Naive thymus-derived CD4-positive, alpha-beta T cell (primary cell): Measurements from ENCODE around the gene VWF. TPM values are rescaled to one million over a fixed set of nuclear protein-coding genes. Genes with fewer than 3 reads are reported as not detected.
A peak's percentile ranks its signal among the peaks of the same experiment; 100 is the strongest.
"Not testable (repeated sequence)": the region's sequence is repeated elsewhere in the genome, so short reads cannot be mapped to it uniquely, and the experiment has no call there.

Experiments used
- ATAC-seq: fragments of 150-1000 bp; cut with Tn5 transposase; 2 replicates; pipeline ENCODE4 v1.10.0; 2021; ENCODE audit warnings: mild to moderate bottlenecking, moderate library complexity
- CTCF ChIA-PET: fragments of 350-600 bp; sonication (Branson Sonifier 250); formaldehyde crosslinking; loops from one replicate; lab custom pipeline; 2021; ENCODE audit warnings: antibody characterized with exemption; lab: Charles Lee
- POLR2A ChIA-PET: fragments of 350-600 bp; sonication (Branson Sonifier 250); formaldehyde crosslinking; loops from one replicate; lab custom pipeline; 2021; ENCODE audit warnings: antibody characterized with exemption, inconsistent platforms; lab: Charles Lee
- DNase-seq, 9 donors: peaks; one replicate each; pipeline versions ENCODE4 v3.0.0 to v3.0.0-alpha.2; 2020 to 2022; ENCODE audit warnings: mixed read lengths in 1 of 9
- H3K27ac ChIP-seq: one replicate; pipeline ENCODE4 v1.7.0; 2013; ENCODE audit warnings: mild to moderate bottlenecking, low read depth, low read length, moderate library complexity
- H3K27me3 ChIP-seq, 2 donors: one replicate each; pipeline ENCODE4 v1.7.0; 2013; ENCODE audit warnings: low read length in 2 of 2, mild to moderate bottlenecking in 2 of 2, moderate library complexity in 2 of 2; ENCODE audit not compliant: control insufficient read depth in 2 of 2, insufficient read depth in 2 of 2
- H3K36me3 ChIP-seq, 3 experiments: 1 replicate in 2 of 3; 2 replicates in 1 of 3; pipeline ENCODE4 v1.7.0; 2013; ENCODE audit warnings: low read length in 3 of 3, mild to moderate bottlenecking in 3 of 3, moderate library complexity in 1 of 3; ENCODE audit not compliant: insufficient read depth in 3 of 3, control insufficient read depth in 2 of 3
- H3K4me1 ChIP-seq, 2 donors: one replicate each; pipeline ENCODE4 v1.7.0; 2013; ENCODE audit warnings: low read length in 2 of 2, mild to moderate bottlenecking in 2 of 2, moderate library complexity in 1 of 2; ENCODE audit not compliant: control insufficient read depth in 2 of 2, insufficient read depth in 2 of 2
- H3K4me3 ChIP-seq: 2 replicates; pipeline ENCODE4 v1.7.0; 2013; ENCODE audit warnings: mild to moderate bottlenecking, low read length
- H3K9me3 ChIP-seq, 3 experiments: 1 replicate in 2 of 3; 2 replicates in 1 of 3; pipeline ENCODE4 v1.7.0; 2013; ENCODE audit warnings: low read length in 3 of 3; ENCODE audit not compliant: control insufficient read depth in 2 of 3
- H3K27ac Mint-ChIP-seq, 9 donors: one replicate each; pipeline ENCODE4 v1.8.0; 2020 to 2022; ENCODE audit warnings: mixed read lengths in 9 of 9, mild to moderate bottlenecking in 8 of 9, moderate library complexity in 5 of 9, inconsistent platforms in 2 of 9
- H3K27me3 Mint-ChIP-seq, 5 donors: one replicate each; pipeline ENCODE4 v1.8.0; 2021 to 2022; ENCODE audit warnings: mixed read lengths in 5 of 5, mild to moderate bottlenecking in 1 of 5
- H3K36me3 Mint-ChIP-seq, 5 donors: one replicate each; pipeline ENCODE4 v1.8.0; 2020 to 2022; ENCODE audit warnings: mixed read lengths in 5 of 5, mild to moderate bottlenecking in 3 of 5, inconsistent platforms in 1 of 5
- H3K4me1 Mint-ChIP-seq, 7 donors: one replicate each; pipeline ENCODE4 v1.8.0; 2020 to 2022; ENCODE audit warnings: mixed read lengths in 7 of 7, mild to moderate bottlenecking in 3 of 7, inconsistent platforms in 1 of 7
- H3K4me3 Mint-ChIP-seq, 10 donors: one replicate each; pipeline ENCODE4 v1.8.0; 2020 to 2022; ENCODE audit warnings: mild to moderate bottlenecking in 10 of 10, mixed read lengths in 10 of 10, moderate library complexity in 6 of 10, inconsistent platforms in 2 of 10
- H3K9me3 Mint-ChIP-seq, 11 donors: one replicate each; pipeline ENCODE4 v1.8.0; 2020 to 2022; ENCODE audit warnings: mixed read lengths in 11 of 11, mild to moderate bottlenecking in 4 of 11, inconsistent platforms in 1 of 11, moderate library complexity in 1 of 11
- intact Hi-C, 2 donors: fragments of 100-400 bp; cut with micrococcal nuclease; formaldehyde crosslinking; loops; one replicate each; pipeline ENCODE4 v1.15.1; 2023
- polyA plus RNA-seq, 2 donors: library from polyadenylated mRNA; unstranded; fragments of 300-500 nt; fragmentation: Illumina TruSeq; gene quantifications; one replicate each; pipeline ENCODE4 v1.2.3, GENCODE V29; 2021
- total RNA-seq, 6 experiments: library from RNA in 5 of 6; stranded (reverse) in 5 of 6; gene quantifications; 1 replicate in 5 of 6; 2 replicates in 1 of 6; pipeline ENCODE4 v1.2.3 and lab custom pipeline; 2021 to 2026

Gene VWF
- total and polyA plus RNA-seq, 7 experiments from 2014 or later, result 0.21 to 0.34 (median 0.32) TPM; not detected in 4

- intact Hi-C loops, result no loop called here
- DNase-seq (no peak), ATAC-seq (no peak)
- ChIA-PET CTCF (no interaction called here), POLR2A (no interaction called here)
- H3K4me1 Mint-ChIP-seq, result peaks cover 0 to 6% (median 4%) of the 10 kb centered on the region in 7 donors
- no peaks in the 10 kb centered on the region for H3K27me3 ChIP-seq
- no peak overlapping the region for H3K4me3 Mint-ChIP-seq
- no peaks in the 10 kb centered on the region for H3K4me1 ChIP-seq
- H3K36me3 Mint-ChIP-seq, result no peaks in the 10 kb centered on the region
- H3K27ac Mint-ChIP-seq, result no peak overlapping the region
- H3K27me3 Mint-ChIP-seq, result no peaks in the 10 kb centered on the region
- no peaks in the 10 kb centered on the region for H3K36me3 ChIP-seq
- H3K9me3 Mint-ChIP-seq, result no peaks in the 10 kb centered on the region
- H3K9me3 ChIP-seq, result no peaks in the 10 kb centered on the region
- H3K4me3 ChIP-seq, result no peak overlapping the region
- H3K27ac ChIP-seq, result no peak overlapping the region
Observed at GRCh38 chr12:6104027-6104426, 20.4 kb downstream of the VWF start.

GRCh38 chr12:6102021-6102420 is 22.4 kb downstream of the VWF start:
- H3K4me1 Mint-ChIP-seq, H3K36me3 Mint-ChIP-seq, H3K36me3 ChIP-seq, DNase-seq, ATAC-seq, H3K9me3 Mint-ChIP-seq, intact Hi-C loops, H3K27me3 ChIP-seq, H3K27ac ChIP-seq, H3K4me3 ChIP-seq, H3K4me3 Mint-ChIP-seq, H3K27me3 Mint-ChIP-seq, H3K27ac Mint-ChIP-seq, H3K9me3 ChIP-seq, H3K4me1 ChIP-seq: not testable (repeated sequence)
- CTCF ChIA-PET, result interaction anchor here (0.6 kb wide), 1 partner anchor 26 kb away, joined by 6 read pairs; no protein-coding TSS in a partner anchor
- POLR2A ChIA-PET, result interaction anchor here (0.6 kb wide), 1 partner anchor 199 kb away, joined by 3 read pairs; no protein-coding TSS in a partner anchor

GRCh38 chr12:6099316-6099715 is 25.2 kb downstream of the VWF start:
- POLR2A ChIA-PET, result no interaction called here
- Histone ChIP-seq H3K9me3 (no peaks in the 10 kb centered on the region), H3K27me3 (no peaks in the 10 kb centered on the region), H3K27ac (no peak overlapping the region), H3K36me3 (no peaks in the 10 kb centered on the region), H3K4me1 (no peaks in the 10 kb centered on the region), H3K4me3 (no peak overlapping the region)
- no peak for ATAC-seq
- Mint-ChIP-seq H3K4me3 (no peak overlapping the region), H3K4me1 (peaks cover 0 to 6% (median 4%) of the 10 kb centered on the region in 7 donors), H3K27ac (no peak overlapping the region), H3K27me3 (peaks cover 0 to 12% (median 0%) of the 10 kb centered on the region in 5 donors), H3K9me3 (no peaks in the 10 kb centered on the region), H3K36me3 (peaks cover 0 to 3% (median 0%) of the 10 kb centered on the region in 5 donors)
- no peak for DNase-seq
- CTCF ChIA-PET, result no interaction called here
- intact Hi-C loops, result no loop called here

- H3K9me3 Mint-ChIP-seq, result no peaks in the 10 kb centered on the region
- H3K27ac Mint-ChIP-seq, result no peak overlapping the region
- Histone ChIP-seq H3K4me3 (no peak overlapping the region), H3K27me3 (peaks cover 0 to 4% of the 10 kb centered on the region in 2 donors), H3K9me3 (no peaks in the 10 kb centered on the region), H3K36me3 (no peaks in the 10 kb centered on the region), H3K27ac (no peak overlapping the region), H3K4me1 (no peaks in the 10 kb centered on the region)
- peaks cover 0 to 12% (median 0%) of the 10 kb centered on the region in 7 donors for H3K4me1 Mint-ChIP-seq
- intact Hi-C loops, result no loop called here
- ChIA-PET POLR2A (no interaction called here), CTCF (no interaction called here)
- no peak for DNase-seq
- H3K36me3 Mint-ChIP-seq, result peaks cover 0 to 3% (median 0%) of the 10 kb centered on the region in 5 donors
- H3K27me3 Mint-ChIP-seq, result peaks cover 0 to 14% (median 6%) of the 10 kb centered on the region in 5 donors
- H3K4me3 Mint-ChIP-seq, result no peak overlapping the region
- no peak for ATAC-seq
Observed at GRCh38 chr12:6097411-6097810, 27.1 kb downstream of the VWF start.

GRCh38 chr12:6096527-6096926 is 27.9 kb downstream of the VWF start:
- Mint-ChIP-seq H3K9me3 (no peaks in the 10 kb centered on the region), H3K4me1 (peaks cover 0 to 12% (median 0%) of the 10 kb centered on the region in 7 donors), H3K36me3 (peaks cover 0 to 3% (median 0%) of the 10 kb centered on the region in 5 donors), H3K27ac (no peak overlapping the region), H3K4me3 (no peak overlapping the region), H3K27me3 (peaks cover 0 to 14% (median 6%) of the 10 kb centered on the region in 5 donors)
- H3K36me3 ChIP-seq, result no peaks in the 10 kb centered on the region
- POLR2A ChIA-PET, result no interaction called here
- intact Hi-C loops, result no loop called here
- H3K4me3 ChIP-seq, result no peak overlapping the region
- CTCF ChIA-PET, result interaction anchor here (0.7 to 1.1 kb wide), 2 partner anchors 12 to 36 kb away, joined by 3 read pairs; no protein-coding TSS in a partner anchor
- no peaks in the 10 kb centered on the region for H3K4me1 ChIP-seq
- peaks cover 0 to 4% of the 10 kb centered on the region in 2 donors for H3K27me3 ChIP-seq
- ATAC-seq, result no peak
- H3K27ac ChIP-seq, result no peak overlapping the region
- H3K9me3 ChIP-seq, result no peaks in the 10 kb centered on the region
- no peak for DNase-seq

GRCh38 chr12:6095269-6095668 is 29.2 kb downstream of the VWF start:
- Histone ChIP-seq H3K4me3 (no peak overlapping the region), H3K27me3 (peaks cover 0 to 4% of the 10 kb centered on the region in 2 donors), H3K27ac (no peak overlapping the region), H3K9me3 (no peaks in the 10 kb centered on the region), H3K4me1 (no peaks in the 10 kb centered on the region), H3K36me3 (no peaks in the 10 kb centered on the region)
- intact Hi-C loops, result no loop called here
- H3K9me3 Mint-ChIP-seq, result no peaks in the 10 kb centered on the region
- DNase-seq, result no peak
- H3K4me3 Mint-ChIP-seq, result no peak overlapping the region
- ChIA-PET CTCF (interaction anchor here (1.1 kb wide), 1 partner anchor 11 kb away, joined by 3 read pairs; no protein-coding TSS in a partner anchor), POLR2A (no interaction called here)
- no peak overlapping the region for H3K27ac Mint-ChIP-seq
- peaks cover 0 to 17% (median 6%) of the 10 kb centered on the region in 7 donors for H3K4me1 Mint-ChIP-seq
- ATAC-seq, result no peak
- H3K36me3 Mint-ChIP-seq, result peaks cover 0 to 3% (median 0%) of the 10 kb centered on the region in 5 donors
- peaks cover 0 to 19% (median 6%) of the 10 kb centered on the region in 5 donors for H3K27me3 Mint-ChIP-seq

- ATAC-seq (no peak), DNase-seq (no peak)
- Mint-ChIP-seq H3K9me3 (no peaks in the 10 kb centered on the region), H3K36me3 (peaks cover 0 to 3% (median 0%) of the 10 kb centered on the region in 5 donors), H3K4me1 (peaks cover 0 to 17% (median 6%) of the 10 kb centered on the region in 7 donors), H3K27me3 (peaks cover 0 to 20% (median 6%) of the 10 kb centered on the region in 5 donors), H3K27ac (peak overlapping the region in 2 of 9 donors; percentile 20 to 84), H3K4me3 (no peak overlapping the region)
- Histone ChIP-seq H3K27ac (no peak overlapping the region), H3K4me3 (no peak overlapping the region), H3K27me3 (peaks cover 0 to 4% of the 10 kb centered on the region in 2 donors), H3K9me3 (no peaks in the 10 kb centered on the region), H3K36me3 (no peaks in the 10 kb centered on the region), H3K4me1 (no peaks in the 10 kb centered on the region)
- POLR2A ChIA-PET, result no interaction called here
- CTCF ChIA-PET, result interaction anchor here (0.7 kb wide), 1 partner anchor 185 kb away, joined by 4 read pairs; no protein-coding TSS in a partner anchor
- intact Hi-C loops, result no loop called here
Observed at GRCh38 chr12:6093764-6094163, 30.7 kb downstream of the VWF start.
